Activated B cell treated with CpG ODN at 0.5 μM for 24 hours (primary cell): ENCODE results near the gene NETO1. TPM values are rescaled to one million over a fixed set of nuclear protein-coding genes. Genes with fewer than 3 reads are reported as not detected.

Experiments
- ATAC-seq: fragments of 200-7000 bp; cut with Tn5 transposase; one replicate; pipeline ENCODE4 v1.10.0; 2021; ENCODE audit warnings: low read depth, mild to moderate bottlenecking, moderate library complexity
- CTCF ChIA-PET: fragments of 350-600 bp; sonication (Branson Sonifier 250); formaldehyde crosslinking; loops from one replicate; lab custom pipeline; 2021; ENCODE audit warnings: antibody characterized with exemption; lab: Charles Lee
- POLR2A ChIA-PET: fragments of 350-600 bp; sonication (Branson Sonifier 250); formaldehyde crosslinking; loops from one replicate; lab custom pipeline; 2021; ENCODE audit warnings: antibody characterized with exemption; lab: Charles Lee
- DNase-seq: peaks from one replicate; pipeline ENCODE4 v3.0.0; 2022
- H3K27ac Mint-ChIP-seq: one replicate; pipeline ENCODE4 v1.8.0; 2020; ENCODE audit warnings: mixed read lengths
- H3K27me3 Mint-ChIP-seq: one replicate; pipeline ENCODE4 v1.8.0; 2021; ENCODE audit warnings: mixed read lengths
- H3K36me3 Mint-ChIP-seq: one replicate; pipeline ENCODE4 v1.8.0; 2021; ENCODE audit warnings: low read depth, mixed read lengths
- H3K4me1 Mint-ChIP-seq: one replicate; pipeline ENCODE4 v1.8.0; 2021; ENCODE audit warnings: mixed read lengths
- H3K4me3 Mint-ChIP-seq: one replicate; pipeline ENCODE4 v1.8.0; 2020; ENCODE audit warnings: mild to moderate bottlenecking, mixed read lengths
- H3K9me3 Mint-ChIP-seq: one replicate; pipeline ENCODE4 v1.8.0; 2020; ENCODE audit warnings: mixed read lengths
- CTCF ChIP-seq: fragments of 200-600 bp; IDR thresholded peaks from one replicate; pipeline ENCODE4 v1.8.0; 2022; ENCODE audit warnings: antibody characterized with exemption, mild to moderate bottlenecking
- intact Hi-C: fragments of 100-400 bp; cut with micrococcal nuclease; formaldehyde crosslinking; loops from one replicate; pipeline ENCODE4 v1.15.1; 2024
- total RNA-seq: library from RNA; stranded (reverse); gene quantifications from 2 replicates; pipeline ENCODE4 v1.2.3, GENCODE V29; 2022

NETO1 gene
- total RNA-seq, 1 donor from 2014 or later: 9.1 TPM

DNA sequence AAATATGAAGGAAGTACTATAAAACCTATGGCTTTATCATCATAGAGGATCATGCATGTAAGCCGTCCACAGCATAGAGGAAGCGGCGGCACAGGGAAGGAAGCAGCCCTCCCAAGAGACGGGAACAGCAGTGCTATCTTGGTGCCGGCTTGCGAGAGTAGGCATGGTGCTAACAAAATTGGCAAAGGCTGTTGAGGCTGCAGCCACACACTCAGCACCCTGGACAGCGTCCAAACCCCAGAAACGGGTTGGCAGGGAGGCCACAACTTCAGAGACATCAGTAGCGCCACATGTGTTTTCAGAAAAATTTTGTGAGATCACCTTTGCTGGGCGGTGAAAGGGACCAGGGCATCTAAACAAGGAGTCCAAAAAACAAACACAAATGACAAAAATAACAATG, 37.7 kb downstream of the NETO1 start:
- Mint-ChIP-seq H3K36me3 (no peaks in the 10 kb centered on the region), H3K27me3 (no peaks in the 10 kb centered on the region), H3K4me3 (no peak overlapping the region), H3K9me3 (peaks cover 8% of the 10 kb centered on the region), H3K4me1 (peaks cover 3% of the 10 kb centered on the region), H3K27ac (no peak overlapping the region)
- intact Hi-C loops: no loop called here
- DNase-seq: no peak
- no peak for TF ChIP-seq CTCF
- CTCF ChIA-PET: no interaction called here
- POLR2A ChIA-PET: no interaction called here
- no peak for ATAC-seq

- ATAC-seq: no peak
Measured at GRCh38 chr18:72828601-72829000, 39.2 kb downstream of the NETO1 start.

DNA sequence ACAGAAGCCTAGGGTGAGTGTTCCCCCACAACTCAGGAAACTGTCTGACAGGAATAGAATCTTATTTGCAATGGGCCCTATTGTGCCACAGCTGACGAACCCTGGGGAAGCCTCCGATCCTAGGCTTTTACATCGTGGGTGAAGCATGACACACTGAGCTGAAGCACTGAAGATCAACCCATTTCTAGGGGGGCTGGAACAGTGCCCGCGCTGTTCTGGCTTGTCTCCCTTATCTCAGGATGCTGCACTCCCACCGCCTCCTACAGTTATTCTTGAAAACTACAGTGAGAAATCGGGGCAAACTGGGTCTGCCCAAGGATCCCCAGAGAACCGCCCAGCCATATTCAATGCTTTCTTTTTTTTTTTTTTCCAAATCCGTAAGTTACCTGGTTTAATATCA, 41.1 kb downstream of the NETO1 start:
- DNase-seq (no peak), ATAC-seq (no peak)
- Mint-ChIP-seq H3K36me3 (no peaks in the 10 kb centered on the region), H3K27ac (no peak overlapping the region), H3K9me3 (peaks cover 8% of the 10 kb centered on the region), H3K4me1 (peaks cover 3% of the 10 kb centered on the region), H3K27me3 (no peaks in the 10 kb centered on the region), H3K4me3 (no peak overlapping the region)
- no peak for TF ChIP-seq CTCF
- intact Hi-C loops: no loop called here
- POLR2A ChIA-PET: no interaction called here
- CTCF ChIA-PET: no interaction called here

More at GRCh38 chr18:72828601-72829000, 39.2 kb downstream of the NETO1 start:
- ChIA-PET CTCF (no interaction called here), POLR2A (no interaction called here)
- no peak for DNase-seq
- intact Hi-C loops: no loop called here
- no peak for TF ChIP-seq CTCF
- Mint-ChIP-seq H3K4me1 (peaks cover 3% of the 10 kb centered on the region), H3K4me3 (no peak overlapping the region), H3K9me3 (peaks cover 8% of the 10 kb centered on the region), H3K27me3 (no peaks in the 10 kb centered on the region), H3K27ac (no peak overlapping the region), H3K36me3 (no peaks in the 10 kb centered on the region)

DNA sequence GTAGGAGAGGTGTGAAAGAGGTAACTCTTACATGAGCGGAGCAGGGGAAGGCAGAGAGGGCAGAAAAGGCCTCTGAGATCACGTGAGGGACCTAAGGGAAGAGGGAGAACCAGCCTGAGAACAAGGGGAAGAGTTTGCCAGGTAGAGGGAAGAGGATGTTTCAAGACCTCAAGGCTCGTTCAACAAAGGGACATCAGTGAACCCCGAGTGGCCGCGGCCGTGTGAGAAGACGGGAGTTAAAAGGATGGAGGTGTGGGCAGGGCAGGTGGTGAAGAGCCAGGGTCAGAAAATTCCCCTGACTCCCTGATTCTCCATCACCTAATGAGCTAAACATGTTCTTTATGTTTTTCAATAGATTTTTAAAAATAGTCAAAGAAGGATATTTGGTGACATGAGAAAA, 44.4 kb downstream of the NETO1 start:
- POLR2A ChIA-PET: no interaction called here
- H3K27me3 Mint-ChIP-seq: no peaks in the 10 kb centered on the region

DNA sequence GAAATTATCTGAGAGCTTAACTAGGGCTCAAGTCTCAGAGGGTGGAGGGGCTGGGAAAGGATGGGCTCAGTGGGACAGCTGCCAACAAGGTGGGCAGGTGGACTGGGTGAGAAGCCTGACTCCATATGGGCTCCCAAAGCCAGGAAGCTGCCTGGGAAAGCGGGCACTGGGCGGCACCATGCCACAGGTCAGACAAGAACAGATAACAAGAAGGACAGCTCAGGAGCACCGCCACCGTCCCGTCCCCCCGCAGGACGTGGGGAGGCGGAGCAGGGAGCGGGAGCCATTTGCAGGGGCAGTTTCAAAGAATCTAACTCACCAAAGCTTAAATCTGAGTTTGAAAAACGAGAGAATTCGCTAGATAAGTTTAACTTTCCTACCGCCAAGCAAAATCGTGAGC, 45.6 kb downstream of the NETO1 start:
- Mint-ChIP-seq H3K9me3 (no peaks in the 10 kb centered on the region), H3K4me3 (no peak overlapping the region), H3K4me1 (no peaks in the 10 kb centered on the region), H3K27ac (no peak overlapping the region), H3K27me3 (no peaks in the 10 kb centered on the region), H3K36me3 (no peaks in the 10 kb centered on the region)
- POLR2A ChIA-PET: no interaction called here
- CTCF ChIA-PET: no interaction called here
- TF ChIP-seq CTCF: no peak
- intact Hi-C loops: no loop called here
- DNase-seq: no peak
- no peak for ATAC-seq

More for the DNA sequence above, 44.4 kb downstream of the NETO1 start:
- CTCF ChIA-PET: no interaction called here
- Mint-ChIP-seq H3K36me3 (no peaks in the 10 kb centered on the region), H3K27ac (no peak overlapping the region), H3K4me3 (no peak overlapping the region), H3K4me1 (no peaks in the 10 kb centered on the region), H3K9me3 (no peaks in the 10 kb centered on the region)
- no peak for TF ChIP-seq CTCF
- DNase-seq: no peak
- no peak for ATAC-seq
- intact Hi-C loops: no loop called here
